Effector memory CD4-positive, alpha-beta T cell (primary cell): ENCODE measurements around the gene TNS3.

ENCODE experiments used
- DNase-seq, 3 donors: peaks; one replicate each; pipeline ENCODE4 v3.0.0-alpha.2; 2020
- H3K27ac ChIP-seq: 2 replicates; pipeline ENCODE4 v1.7.0; 2013; ENCODE audit warnings: mild to moderate bottlenecking, low read length, moderate library complexity; ENCODE audit not compliant: insufficient read depth, poor library complexity, severe bottlenecking
- H3K27me3 ChIP-seq: replicated peaks from 2 replicates; pipeline ENCODE4 v1.7.0; 2013; ENCODE audit warnings: mild to moderate bottlenecking, low read length; ENCODE audit not compliant: insufficient read depth, control insufficient read depth, poor library complexity, severe bottlenecking
- H3K36me3 ChIP-seq: 2 replicates; pipeline ENCODE4 v1.7.0; 2013; ENCODE audit warnings: mild to moderate bottlenecking, low read length, moderate library complexity; ENCODE audit not compliant: control insufficient read depth, insufficient read depth
- H3K4me1 ChIP-seq: 2 replicates; pipeline ENCODE4 v1.7.0; 2013; ENCODE audit warnings: low read length, mild to moderate bottlenecking; ENCODE audit not compliant: control insufficient read depth, insufficient read depth, poor library complexity, severe bottlenecking
- H3K4me3 ChIP-seq: 2 replicates; pipeline ENCODE4 v1.7.0; 2013; ENCODE audit warnings: low read length, low read depth, mild to moderate bottlenecking; ENCODE audit not compliant: insufficient read depth, poor library complexity, severe bottlenecking
- H3K9me3 ChIP-seq: 2 replicates; pipeline ENCODE4 v1.7.0; 2013; ENCODE audit warnings: mild to moderate bottlenecking, low read length, moderate library complexity; ENCODE audit not compliant: control insufficient read depth

TNS3 gene

GRCh38 chr7:47351233-47352154, 230.4 kb downstream of the TNS3 start:
- Histone ChIP-seq H3K27me3 (no peaks in the 10 kb centered on the region), H3K4me1 (no peaks in the 10 kb centered on the region), H3K36me3 (no peaks in the 10 kb centered on the region), H3K4me3 (no peak overlapping the region), H3K27ac (no peak overlapping the region), H3K9me3 (no peaks in the 10 kb centered on the region)
- DNase-seq: no peak

- H3K27me3 ChIP-seq: no peaks in the 10 kb centered on the region
- no peak overlapping the region for H3K4me3 ChIP-seq
- no peak overlapping the region for H3K27ac ChIP-seq
- no peak for DNase-seq
- no peaks in the 10 kb centered on the region for H3K9me3 ChIP-seq
- H3K4me1 ChIP-seq: no peaks in the 10 kb centered on the region
- H3K36me3 ChIP-seq: no peaks in the 10 kb centered on the region
Measured at GRCh38 chr7:47350425-47350824, 231.5 kb downstream of the TNS3 start.

- Histone ChIP-seq H3K36me3 (no peaks in the 10 kb centered on the region), H3K9me3 (no peaks in the 10 kb centered on the region), H3K27me3 (no peaks in the 10 kb centered on the region), H3K27ac (no peak overlapping the region), H3K4me3 (no peak overlapping the region), H3K4me1 (no peaks in the 10 kb centered on the region)
- no peak for DNase-seq
Measured at GRCh38 chr7:47349401-47349800, 232.5 kb downstream of the TNS3 start.

GRCh38 chr7:47347816-47348385, 234.0 kb downstream of the TNS3 start:
- no peak overlapping the region for H3K4me3 ChIP-seq
- no peak for DNase-seq
- H3K9me3 ChIP-seq: no peaks in the 10 kb centered on the region
- H3K27me3 ChIP-seq: no peaks in the 10 kb centered on the region
- no peaks in the 10 kb centered on the region for H3K36me3 ChIP-seq
- H3K27ac ChIP-seq: no peak overlapping the region
- H3K4me1 ChIP-seq: no peaks in the 10 kb centered on the region

GRCh38 chr7:47347346-47347745, 234.6 kb downstream of the TNS3 start:
- Histone ChIP-seq H3K27ac (no peak overlapping the region), H3K36me3 (no peaks in the 10 kb centered on the region), H3K4me3 (no peak overlapping the region), H3K4me1 (no peaks in the 10 kb centered on the region), H3K27me3 (no peaks in the 10 kb centered on the region), H3K9me3 (no peaks in the 10 kb centered on the region)
- DNase-seq: no peak

- no peak for DNase-seq
- H3K36me3 ChIP-seq: no peaks in the 10 kb centered on the region
- no peaks in the 10 kb centered on the region for H3K27me3 ChIP-seq
- no peak overlapping the region for H3K27ac ChIP-seq
- no peak overlapping the region for H3K4me3 ChIP-seq
- no peaks in the 10 kb centered on the region for H3K9me3 ChIP-seq
- H3K4me1 ChIP-seq: no peaks in the 10 kb centered on the region
Measured at GRCh38 chr7:47346377-47346914, 235.5 kb downstream of the TNS3 start.

- H3K27me3 ChIP-seq: no peaks in the 10 kb centered on the region
- H3K4me3 ChIP-seq: no peak overlapping the region
- H3K27ac ChIP-seq: no peak overlapping the region
- no peaks in the 10 kb centered on the region for H3K4me1 ChIP-seq
- no peaks in the 10 kb centered on the region for H3K9me3 ChIP-seq
- H3K36me3 ChIP-seq: no peaks in the 10 kb centered on the region
- no peak for DNase-seq
Measured at GRCh38 chr7:47345857-47346298, 236.0 kb downstream of the TNS3 start.

- DNase-seq: no peak
- no peaks in the 10 kb centered on the region for H3K27me3 ChIP-seq
- H3K27ac ChIP-seq: no peak overlapping the region
- H3K36me3 ChIP-seq: no peaks in the 10 kb centered on the region
- H3K4me3 ChIP-seq: no peak overlapping the region
- no peaks in the 10 kb centered on the region for H3K9me3 ChIP-seq
- H3K4me1 ChIP-seq: no peaks in the 10 kb centered on the region
Measured at GRCh38 chr7:47344171-47344955, 237.5 kb downstream of the TNS3 start.

- Histone ChIP-seq H3K9me3 (no peaks in the 10 kb centered on the region), H3K27ac (no peak overlapping the region), H3K27me3 (no peaks in the 10 kb centered on the region), H3K4me3 (no peak overlapping the region), H3K4me1 (no peaks in the 10 kb centered on the region), H3K36me3 (no peaks in the 10 kb centered on the region)
- no peak for DNase-seq
Measured at GRCh38 chr7:47343061-47343455, 238.9 kb downstream of the TNS3 start.
